Mesenchymal stem cell (in vitro differentiated cells and primary cell): ENCODE results near the gene GAST.

Experiments used
- DNase-seq: peaks from one replicate; pipeline ENCODE4 v3.0.0-alpha.2; 2013
- H2AFZ ChIP-seq: one replicate; pipeline ENCODE4 v1.6.1; 2013; ENCODE audit warnings: low read depth, mild to moderate bottlenecking, control low read depth, inconsistent platforms, low read length, moderate library complexity
- H2AK5ac ChIP-seq: 2 replicates; pipeline ENCODE4 v1.6.1; 2013; ENCODE audit warnings: low read length, moderate library complexity, mild to moderate bottlenecking, inconsistent platforms; ENCODE audit not compliant: severe bottlenecking
- H2BK120ac ChIP-seq: one replicate; pipeline ENCODE4 v1.6.1; 2013; ENCODE audit warnings: low read depth, mild to moderate bottlenecking, inconsistent platforms, low read length, moderate library complexity
- H2BK12ac ChIP-seq, 2 experiments: one replicate each; pipeline ENCODE4 v1.6.1; 2013; ENCODE audit warnings: inconsistent platforms in 2 of 2, low read length in 2 of 2, mild to moderate bottlenecking in 2 of 2, moderate library complexity in 2 of 2, control low read depth in 1 of 2
- H2BK15ac ChIP-seq: one replicate; pipeline ENCODE4 v1.6.1; 2013; ENCODE audit warnings: mild to moderate bottlenecking, low read depth, inconsistent platforms; ENCODE audit not compliant: poor library complexity, severe bottlenecking
- H2BK5ac ChIP-seq: 2 replicates; pipeline ENCODE4 v1.6.1; 2013; ENCODE audit warnings: low read depth, mild to moderate bottlenecking, low read length, control low read depth, inconsistent platforms; ENCODE audit not compliant: poor library complexity, severe bottlenecking
- H3K14ac ChIP-seq, 2 experiments: one replicate each; pipeline ENCODE4 v1.6.1; 2013; ENCODE audit warnings: inconsistent platforms in 2 of 2, low read length in 2 of 2, control low read depth in 1 of 2, mild to moderate bottlenecking in 1 of 2, moderate library complexity in 1 of 2
- H3K18ac ChIP-seq, 2 experiments: one replicate each; pipeline ENCODE4 v1.6.1; 2013; ENCODE audit warnings: inconsistent platforms in 2 of 2, low read length in 2 of 2, control low read depth in 1 of 2, low read depth in 1 of 2, mild to moderate bottlenecking in 1 of 2
- H3K23ac ChIP-seq, 2 experiments: one replicate each; pipeline ENCODE4 v1.6.1; 2013; ENCODE audit warnings: inconsistent platforms in 2 of 2, low read length in 2 of 2, mild to moderate bottlenecking in 2 of 2, moderate library complexity in 2 of 2, control low read depth in 1 of 2
- H3K27ac ChIP-seq: 2 replicates; pipeline ENCODE4 v1.5.1; 2013; ENCODE audit warnings: mild to moderate bottlenecking, moderate library complexity, low read length, control low read depth, inconsistent platforms; ENCODE audit not compliant: poor library complexity, severe bottlenecking
- H3K27me3 ChIP-seq, 2 experiments: 2 replicates each; pipeline versions ENCODE4 v1.6.1 to v1.7.0; 2013; ENCODE audit warnings: low read length in 2 of 2, mild to moderate bottlenecking in 2 of 2, moderate library complexity in 2 of 2, control low read depth in 1 of 2, inconsistent platforms in 1 of 2; ENCODE audit not compliant: control insufficient read depth in 1 of 2, insufficient read depth in 1 of 2
- H3K36me3 ChIP-seq, 2 experiments: 2 replicates each; pipeline versions ENCODE4 v1.6.1 to v1.7.0; 2013; ENCODE audit warnings: low read length in 2 of 2, control low read depth in 1 of 2, inconsistent platforms in 1 of 2, low read depth in 1 of 2, mild to moderate bottlenecking in 1 of 2; ENCODE audit not compliant: insufficient read depth in 2 of 2, control insufficient read depth in 1 of 2
- H3K4ac ChIP-seq, 2 experiments: one replicate each; pipeline ENCODE4 v1.6.1; 2013; ENCODE audit warnings: inconsistent platforms in 2 of 2, low read length in 2 of 2, mild to moderate bottlenecking in 2 of 2, moderate library complexity in 2 of 2, control low read depth in 1 of 2, low read depth in 1 of 2
- H3K4me1 ChIP-seq: 2 replicates; pipeline ENCODE4 v1.6.1; 2013; ENCODE audit warnings: low read depth, low read length, control low read depth; ENCODE audit not compliant: control insufficient read depth, insufficient read depth
- H3K4me2 ChIP-seq: 2 replicates; pipeline ENCODE4 v1.6.1; 2013; ENCODE audit warnings: low read length, mild to moderate bottlenecking, inconsistent platforms; ENCODE audit not compliant: poor library complexity, severe bottlenecking
- H3K4me3 ChIP-seq, 2 experiments: 2 replicates each; pipeline versions ENCODE4 v1.5.1 to v1.7.0; 2013; ENCODE audit warnings: low read length in 2 of 2, mild to moderate bottlenecking in 2 of 2, control low read depth in 1 of 2, low read depth in 1 of 2; ENCODE audit not compliant: insufficient read depth in 1 of 2
- H3K79me1 ChIP-seq: replicated peaks from 2 replicates; pipeline ENCODE4 v1.6.1; 2013; ENCODE audit warnings: mild to moderate bottlenecking, control low read depth, low read length, inconsistent platforms; ENCODE audit not compliant: poor library complexity, severe bottlenecking
- H3K9ac ChIP-seq: 2 replicates; pipeline ENCODE4 v1.7.0; 2013; ENCODE audit warnings: mild to moderate bottlenecking, low read length, moderate library complexity
- H3K9me3 ChIP-seq: 2 replicates; pipeline ENCODE4 v1.7.0; 2013; ENCODE audit warnings: mild to moderate bottlenecking, low read length; ENCODE audit not compliant: control insufficient read depth
- H4K8ac ChIP-seq: one replicate; pipeline ENCODE4 v1.6.1; 2013; ENCODE audit warnings: inconsistent platforms, mild to moderate bottlenecking, low read length, moderate library complexity
- H4K91ac ChIP-seq: one replicate; pipeline ENCODE4 v1.6.1; 2013; ENCODE audit warnings: mild to moderate bottlenecking, low read length, inconsistent platforms
- whole genome bisulfite sequencing: methylation state at CpG from one replicate; pipeline ENCODE4 v1.1.7; 2013; ENCODE audit warnings: mixed read lengths; 5-methylcytosine and 5-hydroxymethylcytosine counted together

Gene GAST

DNA sequence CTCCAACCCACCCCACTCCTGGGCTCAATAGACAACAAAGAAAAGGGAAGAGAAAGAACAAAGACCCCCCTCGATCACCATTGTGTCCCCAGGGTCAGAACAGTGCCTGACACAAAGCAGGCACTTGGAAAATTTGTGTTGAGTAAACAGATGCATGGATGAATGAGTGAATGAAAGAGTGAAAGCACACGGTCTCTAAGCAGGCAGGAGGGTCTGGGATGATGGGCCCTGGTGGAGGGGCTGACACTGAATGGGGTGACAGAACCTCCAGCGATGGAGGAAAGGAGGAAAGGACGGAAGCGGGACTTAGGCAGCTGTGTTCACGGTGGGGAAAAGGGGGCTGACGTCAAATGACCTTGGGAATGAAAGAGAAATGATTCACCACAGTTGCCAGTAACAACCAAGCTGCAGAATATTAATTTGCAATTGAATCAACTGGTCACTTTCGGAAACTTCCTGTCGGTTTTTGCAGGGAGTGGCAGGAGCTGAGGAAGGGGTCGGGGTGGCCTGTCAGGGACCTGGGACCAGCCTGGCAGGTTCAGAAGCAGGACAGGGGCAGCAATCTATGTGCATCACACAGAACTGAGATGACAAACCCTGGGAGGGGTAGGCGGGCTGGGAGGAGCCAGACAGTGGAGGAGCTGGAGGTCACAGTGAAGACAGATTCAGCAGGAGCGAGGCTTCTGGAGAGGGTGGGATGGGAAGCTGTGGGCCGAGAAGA lies 6.7 kb upstream of the GAST start:
- H3K4me2 ChIP-seq = peak overlapping the region; percentile 8
- peaks cover 10% of the 10 kb centered on the region for H3K4me1 ChIP-seq
- H2AK5ac ChIP-seq = no peak overlapping the region
- no peak overlapping the region for H2AFZ ChIP-seq
- H4K91ac ChIP-seq = no peak overlapping the region
- H2BK12ac ChIP-seq = peak overlapping the region in 1 of 2 experiments; percentile 49
- H2BK15ac ChIP-seq = no peak overlapping the region
- no peaks in the 10 kb centered on the region for H3K79me1 ChIP-seq
- H3K9ac ChIP-seq = peak overlapping the region; percentile 14
- H2BK120ac ChIP-seq = no peak overlapping the region
- peak overlapping the region in 1 of 2 experiments; percentile 51 for H3K23ac ChIP-seq
- H3K4me3 ChIP-seq = peak overlapping the region in 1 of 2 experiments; percentile 47
- no peak overlapping the region for H3K18ac ChIP-seq
- H2BK5ac ChIP-seq = no peak overlapping the region
- no peaks in the 10 kb centered on the region for H3K9me3 ChIP-seq
- no peaks in the 10 kb centered on the region for H3K36me3 ChIP-seq
- peak overlapping the region; percentile 16 to 24 for H3K4ac ChIP-seq
- H3K14ac ChIP-seq = peak overlapping the region in 1 of 2 experiments; percentile 42
- 56% methylated on average over 12 of the region's 13 CpGs for WGBS
- peak overlapping the region; percentile 40 for H4K8ac ChIP-seq
- H3K27ac ChIP-seq = no peak overlapping the region
- DNase-seq = peak; percentile 74
- peaks cover 0 to 3% of the 10 kb centered on the region in 2 experiments for H3K27me3 ChIP-seq

DNA sequence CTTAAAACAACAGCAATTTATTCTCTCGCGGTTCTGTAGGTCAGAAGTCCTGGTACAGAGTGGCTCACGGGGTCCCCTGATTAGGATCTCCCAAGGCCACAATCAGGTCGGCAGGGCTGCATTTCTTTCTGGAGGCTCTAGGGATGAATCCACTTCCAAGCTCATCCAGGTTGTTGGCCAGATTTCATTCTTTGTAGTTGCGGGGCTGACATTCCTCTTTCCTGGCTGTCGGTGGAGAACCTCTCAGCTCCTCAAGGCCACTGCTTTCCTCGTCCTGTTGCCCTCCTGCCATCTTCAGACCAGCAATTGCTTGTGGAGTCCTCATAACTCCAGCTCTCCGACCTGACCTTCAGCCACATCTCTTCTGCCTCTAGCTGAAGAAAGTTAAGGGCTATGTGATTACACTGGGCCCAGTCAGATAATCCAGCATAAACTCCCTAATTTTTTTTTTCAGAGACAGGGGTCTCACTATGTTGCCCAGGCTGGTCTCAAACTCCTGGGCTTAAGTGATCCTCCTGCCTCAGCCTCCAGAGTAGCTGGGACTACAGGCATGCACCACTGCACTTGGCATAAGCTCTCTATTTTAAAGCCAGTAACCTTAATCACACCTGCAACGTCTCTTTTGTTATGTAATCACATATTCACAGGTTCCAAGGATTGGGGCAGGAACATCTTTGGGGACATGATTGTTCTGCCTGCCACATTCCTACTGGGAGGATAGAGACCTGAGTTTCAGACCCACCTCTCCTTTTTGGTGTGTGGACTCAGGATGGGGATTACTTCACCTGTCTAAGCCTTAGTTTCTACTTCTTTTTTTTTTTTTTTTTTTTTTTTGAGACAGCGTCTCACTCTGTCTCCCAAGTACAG lies 4.1 kb upstream of the GAST start:
- H3K27ac ChIP-seq = no peak overlapping the region
- H2BK12ac ChIP-seq = no peak overlapping the region
- WGBS = 85% methylated on average over 8 of the region's 10 CpGs
- H3K4ac ChIP-seq = no peak overlapping the region
- peaks cover 6 to 9% of the 10 kb centered on the region in 2 experiments for H3K27me3 ChIP-seq
- peaks cover 10% of the 10 kb centered on the region for H3K4me1 ChIP-seq
- H3K4me2 ChIP-seq = no peak overlapping the region
- no peaks in the 10 kb centered on the region for H3K79me1 ChIP-seq
- no peak overlapping the region for H4K8ac ChIP-seq
- no peak overlapping the region for H2BK120ac ChIP-seq
- no peak overlapping the region for H4K91ac ChIP-seq
- no peak overlapping the region for H3K9ac ChIP-seq
- no peak overlapping the region for H3K18ac ChIP-seq
- H3K4me3 ChIP-seq = no peak overlapping the region
- H2BK15ac ChIP-seq = no peak overlapping the region
- no peak overlapping the region for H3K14ac ChIP-seq
- no peaks in the 10 kb centered on the region for H3K9me3 ChIP-seq
- H3K36me3 ChIP-seq = no peaks in the 10 kb centered on the region
- H2AFZ ChIP-seq = no peak overlapping the region
- no peak overlapping the region for H3K23ac ChIP-seq
- H2BK5ac ChIP-seq = no peak overlapping the region
- DNase-seq = no peak
- H2AK5ac ChIP-seq = no peak overlapping the region

DNA sequence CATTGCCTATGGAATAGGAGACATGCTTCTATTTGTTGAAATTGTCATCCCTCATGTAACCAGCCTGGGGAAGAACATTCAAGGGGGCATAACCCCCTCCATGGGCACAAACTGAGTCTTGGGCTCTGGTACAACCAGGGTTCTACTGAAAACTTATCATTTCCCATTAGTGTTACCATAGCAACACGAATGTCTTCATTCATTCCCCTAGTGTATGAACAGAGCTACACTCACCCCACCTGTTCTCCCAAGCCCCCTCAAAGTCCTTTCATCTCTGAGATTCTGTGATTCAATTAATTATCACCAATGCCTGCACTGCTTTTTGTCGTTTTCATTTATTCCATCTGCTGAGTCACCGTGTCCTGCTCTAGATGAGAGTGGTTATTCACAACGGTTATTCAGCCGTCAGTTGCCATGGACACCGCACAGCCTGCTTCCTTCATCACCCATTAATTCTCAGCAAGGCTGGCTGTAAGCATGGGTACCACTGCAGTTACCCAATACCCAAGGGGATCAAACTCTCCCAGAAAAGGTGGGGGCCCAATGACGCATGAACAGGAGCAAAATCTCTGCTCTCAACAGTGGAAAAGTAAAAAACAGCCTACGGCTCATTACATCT lies 1.6 kb upstream of the GAST start:
- Histone ChIP-seq H3K79me1 (no peaks in the 10 kb centered on the region), H3K27me3 (peaks cover 6 to 24% of the 10 kb centered on the region in 2 experiments), H2BK12ac (no peak overlapping the region), H2BK15ac (no peak overlapping the region), H4K91ac (no peak overlapping the region), H3K4me1 (peaks cover 3% of the 10 kb centered on the region), H3K9me3 (no peaks in the 10 kb centered on the region), H4K8ac (no peak overlapping the region), H3K18ac (no peak overlapping the region), H3K23ac (no peak overlapping the region), H2AFZ (no peak overlapping the region), H3K4me3 (no peak overlapping the region), H3K36me3 (no peaks in the 10 kb centered on the region), H2BK5ac (no peak overlapping the region), H2BK120ac (no peak overlapping the region), H3K9ac (no peak overlapping the region), H3K4me2 (no peak overlapping the region), H3K14ac (no peak overlapping the region), H2AK5ac (no peak overlapping the region), H3K4ac (no peak overlapping the region), H3K27ac (no peak overlapping the region)
- DNase-seq = peak; percentile 72
- WGBS = 64% methylated on average over 8 of the region's 8 CpGs
